ENCODE results near the gene NIPBL.

DNA sequence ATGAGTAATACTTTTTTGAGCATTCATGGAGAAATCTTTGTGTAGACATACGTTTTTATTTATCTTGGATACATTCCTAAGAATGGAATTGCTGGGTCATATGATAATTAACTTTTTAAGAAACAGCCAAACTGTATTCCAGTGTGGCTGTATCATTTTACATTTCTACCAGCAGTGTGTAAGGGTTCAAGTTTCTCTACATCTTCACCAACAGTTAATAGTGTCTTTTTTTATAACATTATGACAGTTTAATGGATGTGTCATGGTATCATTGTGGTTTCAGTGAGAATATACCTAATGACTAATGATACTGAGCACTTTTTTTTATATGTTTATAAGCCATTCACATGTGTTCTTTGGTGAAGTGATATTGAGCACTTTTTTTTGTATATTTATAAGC lies 52.4 kb downstream of the NIPBL start:
- no peak for TF ChIP-seq CTCF (CRISPR knock-in tag; IDR thresholded peaks at IDR 0.05)
- TF ChIP-seq PCBP2 (optimal IDR thresholded peaks at IDR 0.05; ENCODE audit: low read depth, low read length, poor library complexity, severe bottlenecking) = no peak
- TF ChIP-seq, protein P1, sequence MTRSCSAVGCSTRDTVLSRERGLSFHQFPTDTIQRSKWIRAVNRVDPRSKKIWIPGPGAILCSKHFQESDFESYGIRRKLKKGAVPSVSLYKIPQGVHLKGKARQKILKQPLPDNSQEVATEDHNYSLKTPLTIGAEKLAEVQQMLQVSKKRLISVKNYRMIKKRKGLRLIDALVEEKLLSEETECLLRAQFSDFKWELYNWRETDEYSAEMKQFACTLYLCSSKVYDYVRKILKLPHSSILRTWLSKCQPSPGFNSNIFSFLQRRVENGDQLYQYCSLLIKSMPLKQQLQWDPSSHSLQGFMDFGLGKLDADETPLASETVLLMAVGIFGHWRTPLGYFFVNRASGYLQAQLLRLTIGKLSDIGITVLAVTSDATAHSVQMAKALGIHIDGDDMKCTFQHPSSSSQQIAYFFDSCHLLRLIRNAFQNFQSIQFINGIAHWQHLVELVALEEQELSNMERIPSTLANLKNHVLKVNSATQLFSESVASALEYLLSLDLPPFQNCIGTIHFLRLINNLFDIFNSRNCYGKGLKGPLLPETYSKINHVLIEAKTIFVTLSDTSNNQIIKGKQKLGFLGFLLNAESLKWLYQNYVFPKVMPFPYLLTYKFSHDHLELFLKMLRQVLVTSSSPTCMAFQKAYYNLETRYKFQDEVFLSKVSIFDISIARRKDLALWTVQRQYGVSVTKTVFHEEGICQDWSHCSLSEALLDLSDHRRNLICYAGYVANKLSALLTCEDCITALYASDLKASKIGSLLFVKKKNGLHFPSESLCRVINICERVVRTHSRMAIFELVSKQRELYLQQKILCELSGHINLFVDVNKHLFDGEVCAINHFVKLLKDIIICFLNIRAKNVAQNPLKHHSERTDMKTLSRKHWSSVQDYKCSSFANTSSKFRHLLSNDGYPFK (CRISPR knock-in tag; IDR thresholded peaks at IDR 0.05; ENCODE audit: borderline replicate concordance) = no peak
- TF ChIP-seq PHF5A (CRISPR knock-in tag; IDR thresholded peaks at IDR 0.05; ENCODE audit: low read depth, unreplicated experiment) = no peak
- no peak for TF ChIP-seq ZNF547 (CRISPR knock-in tag; IDR thresholded peaks at IDR 0.05)
- TF ChIP-seq ZNF776 (CRISPR knock-in tag; IDR thresholded peaks at IDR 0.05) = no peak
- no peak for TF ChIP-seq ARNT (IDR thresholded peaks at IDR 0.05)
- TF ChIP-seq, protein P2, sequence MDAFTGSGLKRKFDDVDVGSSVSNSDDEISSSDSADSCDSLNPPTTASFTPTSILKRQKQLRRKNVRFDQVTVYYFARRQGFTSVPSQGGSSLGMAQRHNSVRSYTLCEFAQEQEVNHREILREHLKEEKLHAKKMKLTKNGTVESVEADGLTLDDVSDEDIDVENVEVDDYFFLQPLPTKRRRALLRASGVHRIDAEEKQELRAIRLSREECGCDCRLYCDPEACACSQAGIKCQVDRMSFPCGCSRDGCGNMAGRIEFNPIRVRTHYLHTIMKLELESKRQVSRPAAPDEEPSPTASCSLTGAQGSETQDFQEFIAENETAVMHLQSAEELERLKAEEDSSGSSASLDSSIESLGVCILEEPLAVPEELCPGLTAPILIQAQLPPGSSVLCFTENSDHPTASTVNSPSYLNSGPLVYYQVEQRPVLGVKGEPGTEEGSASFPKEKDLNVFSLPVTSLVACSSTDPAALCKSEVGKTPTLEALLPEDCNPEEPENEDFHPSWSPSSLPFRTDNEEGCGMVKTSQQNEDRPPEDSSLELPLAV (CRISPR knock-in tag; conservative IDR thresholded peaks at IDR 0.05; ENCODE audit: low read depth) = no peak
- TF ChIP-seq FOSL1 (CRISPR knock-in tag; IDR thresholded peaks at IDR 0.05; ENCODE audit: borderline replicate concordance) = no peak
- TF ChIP-seq EP300 (IDR thresholded peaks at IDR 0.05; ENCODE audit: low read depth in 2 of 2, low read length in 2 of 2) = no peak
- no peak for TF ChIP-seq EP300 (CRISPR knock-in tag; IDR thresholded peaks at IDR 0.05; ENCODE audit: borderline replicate concordance)
- no peak for TF ChIP-seq JUN (CRISPR knock-in tag; IDR thresholded peaks at IDR 0.05)
- TF ChIP-seq NFIC (IDR thresholded peaks at IDR 0.05; ENCODE audit: low read length) = no peak

Measured in HepG2 (cell line).